ENCODE measurements around the gene CAMK1G.

CAMK1G gene

DNA sequence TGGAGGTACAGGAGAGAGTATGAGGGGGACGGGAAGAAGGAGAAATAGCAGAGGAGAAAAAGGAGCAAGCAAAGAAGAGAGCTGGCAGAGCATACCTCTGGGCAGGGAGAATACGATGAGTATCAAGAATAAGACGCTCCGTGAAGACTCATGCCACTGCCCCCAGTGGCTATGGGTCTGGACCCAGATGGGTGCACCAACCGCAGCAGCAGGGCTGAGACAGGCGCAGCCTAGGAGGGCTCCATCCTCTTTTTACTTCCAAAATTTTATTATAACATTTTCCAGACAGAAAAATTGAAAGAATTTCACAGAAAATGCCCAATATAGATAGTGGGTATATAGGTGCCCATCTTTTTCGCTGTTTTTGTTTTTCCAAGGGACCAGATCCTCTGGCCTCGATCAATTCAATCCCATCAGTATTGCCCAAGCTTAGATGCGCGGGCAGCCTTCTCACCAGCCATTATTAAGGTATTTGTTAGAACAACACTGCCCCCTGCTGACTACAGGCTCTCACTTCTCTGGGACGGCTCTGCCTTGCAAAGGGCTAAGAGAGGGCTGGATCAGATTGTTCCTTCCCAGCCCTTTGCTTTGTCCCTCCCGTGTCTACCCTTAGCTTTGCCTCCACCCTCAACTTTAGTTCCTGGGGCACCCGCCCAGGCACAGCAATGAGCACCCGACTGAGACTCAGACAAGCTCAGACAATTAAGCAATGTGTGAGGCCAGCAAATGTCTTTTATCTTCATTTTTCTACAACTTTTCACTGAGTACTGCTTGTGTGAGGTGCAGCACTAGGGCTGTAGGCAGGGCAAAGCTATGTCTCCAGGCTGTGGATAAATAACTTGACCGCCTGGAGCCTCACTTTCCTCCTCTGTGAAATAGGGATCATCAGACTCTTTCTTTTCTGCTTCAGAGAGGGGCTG is 17.5 kb upstream of the CAMK1G start:
- DNase-seq = peak; percentile 89 to 93 (median 91)

DNA sequence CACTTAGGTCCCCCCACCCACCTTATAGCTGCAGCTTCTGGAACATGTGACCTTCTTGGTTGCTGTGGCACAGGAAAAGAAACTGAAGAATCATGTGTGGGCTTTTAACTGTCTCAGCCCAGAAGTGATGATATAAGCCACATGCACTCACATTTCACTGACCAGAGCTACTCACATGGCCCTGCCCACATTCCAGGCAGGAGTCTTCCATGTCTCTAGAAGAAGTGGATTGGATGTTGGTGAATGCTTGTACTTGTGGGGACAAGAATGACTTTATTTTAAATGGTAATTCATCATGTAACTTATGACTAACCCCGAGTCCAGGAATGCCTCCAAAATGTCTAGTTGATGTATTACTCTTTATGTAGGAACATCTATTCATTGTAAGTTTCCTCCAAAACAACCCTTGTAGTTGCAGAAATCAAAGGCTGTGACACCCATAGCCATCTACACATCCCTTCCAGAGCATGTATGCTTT is 15.8 kb upstream of the CAMK1G start:
- peak; percentile 28 to 55 (median 42) for DNase-seq

DNA sequence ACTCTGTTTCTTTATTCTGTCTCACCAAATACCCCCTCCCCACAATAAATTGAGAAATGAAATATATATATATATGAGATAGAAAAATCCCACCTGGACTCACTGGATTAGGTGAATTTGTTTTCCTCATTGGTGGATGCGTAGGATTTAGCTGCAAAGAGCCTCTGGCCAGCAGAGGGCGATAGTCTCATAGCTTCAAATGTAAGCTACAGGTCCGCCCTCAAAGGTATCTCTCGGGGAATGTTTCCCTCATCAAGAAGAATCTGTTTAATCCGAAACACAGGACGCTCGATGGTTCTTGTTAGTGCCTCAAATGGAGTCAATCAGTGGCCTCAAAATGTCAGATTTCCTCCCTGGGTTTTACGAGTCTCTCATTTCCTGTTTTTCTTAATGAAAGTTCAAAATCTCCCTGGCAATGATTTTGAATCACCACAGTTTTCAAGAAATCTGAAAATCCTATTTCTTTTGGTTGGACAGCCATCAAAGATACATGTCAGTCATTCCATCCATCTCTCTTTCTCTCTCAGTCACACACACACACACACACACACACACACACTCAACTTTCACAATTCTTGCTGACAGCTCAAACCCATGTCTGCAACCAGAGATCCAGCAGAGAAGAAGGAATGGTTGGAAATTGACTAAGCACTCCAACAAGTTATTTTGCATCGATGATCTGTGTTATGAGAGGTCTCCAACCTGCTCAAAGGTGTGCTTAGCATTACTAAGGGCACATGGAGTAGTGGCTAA is 13.9 kb upstream of the CAMK1G start:
- peak; percentile 59 to 81 (median 73) for DNase-seq

DNA sequence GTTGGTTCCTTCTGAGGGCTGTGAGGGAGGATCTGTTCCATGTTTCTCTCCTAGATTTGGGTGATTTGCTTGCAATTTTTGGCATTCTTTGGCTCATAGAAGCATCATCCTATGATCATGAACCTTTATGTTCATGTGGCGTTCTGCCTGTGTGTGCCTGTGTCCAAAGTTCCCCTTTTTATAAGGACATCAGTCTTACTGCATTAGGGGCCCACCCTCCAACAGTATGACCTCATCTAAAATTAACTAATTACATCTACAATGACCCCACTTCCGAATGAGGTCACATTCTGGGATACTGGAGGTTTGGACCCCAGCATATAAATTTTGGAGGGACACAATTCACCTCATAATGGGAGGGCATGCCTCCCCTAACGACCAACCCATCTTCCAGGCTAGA is 12.8 kb upstream of the CAMK1G start:
- DNase-seq = peak in 2 of 3 donors; percentile 29 to 52

DNA sequence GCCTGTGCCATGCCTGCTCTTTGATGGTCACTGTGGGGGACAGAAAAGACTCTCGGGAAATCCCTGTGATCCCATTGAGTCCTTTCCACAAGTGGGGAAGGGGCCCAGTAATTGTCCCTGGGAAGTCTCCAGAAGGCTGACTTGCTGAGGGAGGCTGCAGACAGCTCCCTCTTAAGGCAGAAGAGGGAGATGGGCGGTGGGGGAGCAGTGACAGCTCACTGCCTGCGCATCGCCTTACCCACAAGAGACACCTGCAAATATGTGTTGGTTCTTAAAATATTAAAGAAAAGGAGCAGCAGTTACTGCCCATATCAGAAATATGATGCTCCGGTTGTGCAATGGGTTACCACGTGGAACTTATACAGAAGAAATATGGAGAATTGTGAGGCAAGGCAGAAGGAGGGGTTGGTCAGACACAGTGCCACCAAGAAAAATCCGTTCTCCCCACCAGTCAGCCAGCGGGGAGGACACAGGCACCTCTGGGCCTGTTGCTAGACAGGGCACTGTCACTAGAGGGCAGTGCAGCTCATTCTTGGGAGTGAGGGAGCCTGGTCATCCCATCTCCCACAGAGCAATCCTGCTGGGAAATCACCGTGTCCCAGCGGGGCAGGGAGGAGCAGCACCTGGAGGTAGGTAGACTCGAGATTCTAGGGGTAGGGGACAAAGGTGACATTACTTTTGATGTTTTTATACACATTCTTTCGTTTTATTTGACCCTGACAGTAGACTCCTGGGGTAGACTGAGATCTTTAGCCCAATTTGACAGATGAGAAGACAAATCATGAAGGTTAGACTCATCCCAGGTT is 6.9 kb upstream of the CAMK1G start:
- peak; percentile 79 to 89 (median 86) for DNase-seq

DNA sequence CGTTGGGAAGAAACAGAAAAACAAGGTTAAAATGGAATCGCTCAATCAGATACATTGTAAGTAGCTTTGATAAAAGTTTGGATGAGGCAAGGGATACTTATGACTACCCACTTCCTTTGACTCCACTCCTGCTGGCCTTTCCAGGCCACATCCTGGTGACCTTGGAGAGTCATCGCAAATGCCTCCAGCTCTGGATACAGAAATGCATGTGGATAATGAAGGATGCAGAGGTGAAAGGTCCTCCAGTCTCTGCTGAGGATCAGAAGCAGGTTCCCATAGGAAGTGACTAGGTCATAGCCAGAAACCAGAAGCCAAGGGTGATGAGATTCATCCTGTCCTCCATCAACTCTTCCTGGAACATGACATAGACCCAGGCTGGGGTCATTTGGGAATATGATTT is 6.2 kb upstream of the CAMK1G start:
- no peak for DNase-seq

DNA sequence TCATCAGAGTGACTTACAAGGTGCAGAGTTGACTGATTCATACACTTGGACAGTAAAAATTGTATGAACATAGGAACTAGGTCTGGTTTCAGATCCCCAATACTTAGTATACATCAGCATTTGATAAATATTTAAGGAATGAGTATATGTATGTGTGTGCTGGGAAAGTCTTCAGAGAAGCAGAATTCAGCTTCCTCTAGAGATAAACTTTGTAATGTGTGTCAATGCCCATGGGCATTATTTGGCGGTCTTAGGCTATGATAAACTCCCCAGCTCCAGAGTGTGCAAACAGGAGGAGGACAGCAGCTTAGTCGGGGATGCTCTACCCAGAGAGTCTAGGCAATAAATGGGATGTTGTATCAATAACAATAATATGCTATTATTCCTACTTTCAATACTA is 2.9 kb upstream of the CAMK1G start:
- DNase-seq = no peak

DNA sequence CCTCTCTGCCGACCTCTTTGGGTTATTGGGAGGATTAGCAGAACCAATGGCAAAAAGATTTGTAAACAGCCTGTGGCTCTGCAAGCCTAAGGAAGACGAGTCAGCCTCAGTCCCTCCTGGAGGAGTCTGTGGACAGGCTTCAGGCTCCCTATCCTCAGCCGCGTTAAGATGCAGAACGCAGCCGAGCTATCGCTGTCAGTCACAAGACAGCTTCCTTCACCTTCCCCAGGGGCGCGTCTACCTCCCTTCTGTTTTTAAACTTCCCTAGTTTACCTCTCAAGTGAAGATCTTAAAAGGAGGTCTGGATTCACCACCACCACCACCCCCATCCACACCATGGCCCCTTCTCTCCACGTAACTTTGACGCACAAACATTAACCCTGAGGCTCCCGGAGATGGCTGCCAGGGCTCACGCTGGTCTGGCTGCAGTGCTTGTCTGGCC is 738 bp downstream of the CAMK1G start:
- no peak for DNase-seq

DNA sequence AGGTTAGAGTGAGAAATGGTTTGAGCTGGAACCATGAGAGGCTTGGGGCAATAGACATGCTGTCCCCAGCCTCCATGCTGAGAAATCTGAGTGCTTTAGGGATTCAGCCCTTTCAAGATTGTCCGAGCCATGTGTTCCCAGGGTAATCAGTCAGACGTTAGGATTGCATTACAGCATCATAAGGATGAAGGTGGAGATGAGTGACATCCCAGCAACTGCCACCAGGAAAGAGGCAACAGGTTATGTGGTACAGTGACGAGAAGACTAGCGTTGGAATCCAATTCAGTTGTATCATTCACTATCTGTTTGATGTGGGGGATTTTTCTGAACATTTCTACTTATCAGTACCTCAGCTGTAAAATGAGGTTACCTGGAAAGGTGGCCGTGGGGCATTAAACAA is 1.7 kb downstream of the CAMK1G start:
- no peak for DNase-seq

DNA sequence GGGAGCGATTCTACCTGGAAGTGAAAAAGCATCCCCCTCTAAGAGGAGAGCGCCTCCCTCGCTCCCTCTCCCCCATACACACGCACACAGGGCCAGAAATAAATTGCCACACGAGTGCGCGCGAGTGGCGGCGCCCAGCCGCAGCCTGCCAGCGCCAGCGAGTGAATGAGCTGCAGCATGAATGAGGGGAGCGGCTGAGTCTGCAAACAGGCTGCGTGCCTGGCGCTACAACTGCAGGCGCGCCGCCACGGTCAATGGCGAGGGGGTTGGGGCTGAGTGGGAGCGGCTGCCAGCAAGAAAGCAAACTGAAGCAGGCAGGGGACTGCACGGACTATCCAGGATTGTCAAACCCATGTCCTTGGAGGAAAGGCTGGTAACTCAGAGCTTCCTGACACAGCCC is 2.2 kb downstream of the CAMK1G start:
- DNase-seq = peak in 1 of 3 donors; percentile 22

DNA sequence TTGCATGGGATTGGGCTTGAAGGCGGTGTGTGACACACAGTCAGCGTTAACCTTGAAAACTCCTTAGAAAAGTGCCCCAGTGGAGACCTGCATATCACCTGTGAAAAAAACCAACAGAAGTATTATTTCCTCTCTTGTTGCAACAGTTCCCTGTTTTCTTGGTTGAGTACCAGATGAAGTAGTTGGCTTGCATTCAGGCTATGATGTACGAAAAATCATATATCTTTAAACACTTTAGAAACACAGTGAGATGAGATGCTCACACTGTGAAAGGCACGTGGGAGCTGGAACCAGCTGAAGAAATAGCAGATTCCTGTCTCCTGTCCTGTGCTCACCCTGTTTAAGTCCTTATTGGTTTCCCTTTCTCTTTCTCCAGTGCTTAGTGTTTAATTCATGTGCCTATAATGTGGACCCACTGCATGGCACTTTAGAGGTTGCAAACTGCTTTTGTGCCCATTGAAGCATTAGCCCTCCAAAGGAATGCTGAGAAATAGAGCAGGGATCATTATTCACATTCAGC is 2.8 kb downstream of the CAMK1G start:
- DNase-seq = peak in 1 of 3 donors; percentile 34

DNA sequence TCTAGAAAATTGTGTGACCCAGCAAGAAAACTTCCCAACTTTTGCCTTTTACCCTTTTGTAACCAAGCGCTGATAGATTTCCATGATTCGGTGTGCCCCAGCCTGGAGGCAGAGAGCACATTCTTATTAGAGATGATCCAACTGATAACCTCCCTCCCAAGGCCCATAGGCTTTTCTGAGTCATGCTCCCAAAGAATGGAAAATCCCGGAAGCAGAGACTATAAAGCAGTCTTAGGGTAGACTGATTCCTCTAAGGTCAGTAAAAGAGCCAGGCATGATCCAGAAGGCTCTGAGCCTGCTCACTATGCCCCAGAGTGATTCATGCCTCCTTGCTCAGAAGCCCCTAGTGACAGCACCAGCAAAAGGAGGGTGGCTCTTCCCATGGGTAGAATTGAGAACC is 4.3 kb downstream of the CAMK1G start:
- no peak for DNase-seq

DNA sequence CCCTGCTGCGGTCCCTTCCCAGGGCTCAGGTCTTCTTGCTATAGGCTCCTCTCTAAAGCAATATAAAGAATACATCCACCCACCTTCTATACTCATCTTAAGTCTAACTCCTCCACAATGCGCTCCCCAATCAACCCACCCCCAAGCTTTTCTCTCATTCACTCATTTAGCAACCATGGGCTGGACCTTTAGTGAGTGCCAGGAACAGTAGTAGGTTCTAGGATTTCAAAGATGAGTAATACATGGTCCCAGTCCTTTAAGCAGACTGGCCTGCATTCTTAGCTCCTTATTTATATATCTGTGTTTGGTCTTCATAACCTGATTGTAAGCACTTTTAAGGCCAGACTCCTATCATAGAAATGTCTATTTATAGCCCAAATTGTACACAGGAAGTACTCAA is 5.9 kb downstream of the CAMK1G start:
- no peak for DNase-seq

DNA sequence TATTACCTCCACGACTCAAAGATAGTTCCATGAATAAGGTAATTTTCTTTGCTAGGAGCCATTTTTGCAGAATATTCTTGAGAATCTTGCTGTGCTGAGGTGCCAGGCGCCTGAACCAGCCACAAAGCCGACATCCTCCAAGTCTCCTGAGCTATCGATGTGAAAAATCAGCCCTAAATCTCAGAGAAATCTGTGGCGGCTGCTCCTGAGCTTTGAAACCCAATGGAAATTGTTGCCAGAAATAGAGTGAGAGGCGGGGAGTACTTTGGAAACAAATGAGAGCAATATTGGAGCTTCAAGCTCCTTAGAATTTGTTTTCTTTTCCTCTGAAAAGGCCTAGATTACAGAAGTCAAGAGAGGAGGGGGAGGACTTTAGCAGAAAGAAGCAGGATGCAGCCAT is 6.3 kb downstream of the CAMK1G start:
- no peak for DNase-seq

DNA sequence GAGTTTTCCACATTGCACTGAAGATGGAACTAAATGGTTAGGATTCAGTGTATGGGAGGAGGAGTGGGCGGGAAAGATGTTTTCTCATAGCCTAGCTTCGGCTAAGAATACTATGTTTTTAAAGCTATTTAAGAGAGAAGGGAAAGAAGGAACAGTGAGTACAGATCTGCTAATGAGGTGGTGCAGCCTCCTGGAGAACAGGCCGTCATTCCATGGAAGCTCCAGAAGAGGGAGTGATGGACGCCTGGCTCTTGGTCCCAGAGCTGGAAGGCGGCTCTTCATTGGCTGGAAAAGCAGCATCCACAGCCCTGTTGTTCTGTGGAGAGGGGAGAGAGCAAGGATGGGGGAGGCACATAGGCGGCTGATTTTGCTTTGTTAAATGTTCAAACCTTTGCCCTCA is 6.9 kb downstream of the CAMK1G start:
- peak; percentile 35 to 52 (median 43) for DNase-seq

DNA sequence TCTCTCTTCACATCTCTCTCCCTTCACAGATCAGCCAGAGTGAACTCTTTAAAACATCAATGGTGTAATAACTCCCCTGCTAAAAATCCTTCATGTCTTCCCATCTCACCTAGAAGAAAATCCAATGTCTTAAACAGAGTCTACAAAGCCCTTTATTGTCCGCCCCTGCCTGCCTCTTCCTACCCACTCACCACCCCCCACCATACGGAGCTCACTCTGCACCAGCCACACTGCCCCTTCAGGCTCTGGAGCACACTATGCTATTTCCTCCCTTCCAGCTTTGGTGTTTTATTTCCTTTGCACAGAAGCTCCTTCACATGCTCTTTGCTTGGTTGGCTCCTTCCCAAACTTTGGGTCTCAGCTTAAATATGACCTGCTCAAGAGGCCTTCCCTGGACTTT is 10.2 kb downstream of the CAMK1G start:
- no peak for DNase-seq

DNA sequence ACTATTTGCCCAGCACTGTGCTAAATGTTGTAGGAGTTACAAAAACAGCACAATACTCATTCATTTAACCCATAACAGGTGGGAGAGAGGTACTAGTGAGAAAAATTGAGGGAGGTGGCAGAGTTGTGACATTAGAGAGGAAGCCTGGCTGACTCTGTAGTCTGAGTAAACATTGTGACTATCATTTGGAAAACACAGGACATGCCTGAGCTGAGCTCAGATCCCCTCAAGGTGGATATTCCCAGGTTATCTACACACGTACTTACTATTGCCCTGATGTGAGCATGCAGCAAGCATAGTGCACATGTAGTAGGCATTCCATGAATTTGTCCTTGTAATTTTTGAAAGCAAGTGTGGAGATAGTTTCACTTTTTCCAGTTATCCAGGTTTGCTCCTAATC is 10.9 kb downstream of the CAMK1G start:
- no peak for DNase-seq

DNA sequence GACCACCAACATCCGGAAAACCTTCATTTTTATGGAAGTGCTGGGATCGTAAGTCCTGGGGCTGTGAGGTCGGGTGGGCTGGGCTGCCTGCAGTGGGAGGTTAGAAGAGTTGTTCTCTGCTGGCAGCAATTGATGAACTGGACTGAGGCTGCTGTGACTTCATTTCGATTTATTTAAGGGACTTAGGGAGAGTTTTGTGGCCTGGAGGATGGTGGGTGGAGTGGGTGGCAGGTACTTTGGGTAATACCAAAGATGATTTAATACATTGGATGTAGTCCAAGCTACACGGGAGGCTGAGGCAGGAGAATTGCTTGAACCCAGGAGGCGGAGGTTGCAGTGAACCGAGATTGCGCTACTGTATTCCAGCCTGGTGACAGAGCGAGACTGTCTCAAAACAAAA is 11.5 kb downstream of the CAMK1G start:
- DNase-seq = peak; percentile 42 to 65 (median 51)

DNA sequence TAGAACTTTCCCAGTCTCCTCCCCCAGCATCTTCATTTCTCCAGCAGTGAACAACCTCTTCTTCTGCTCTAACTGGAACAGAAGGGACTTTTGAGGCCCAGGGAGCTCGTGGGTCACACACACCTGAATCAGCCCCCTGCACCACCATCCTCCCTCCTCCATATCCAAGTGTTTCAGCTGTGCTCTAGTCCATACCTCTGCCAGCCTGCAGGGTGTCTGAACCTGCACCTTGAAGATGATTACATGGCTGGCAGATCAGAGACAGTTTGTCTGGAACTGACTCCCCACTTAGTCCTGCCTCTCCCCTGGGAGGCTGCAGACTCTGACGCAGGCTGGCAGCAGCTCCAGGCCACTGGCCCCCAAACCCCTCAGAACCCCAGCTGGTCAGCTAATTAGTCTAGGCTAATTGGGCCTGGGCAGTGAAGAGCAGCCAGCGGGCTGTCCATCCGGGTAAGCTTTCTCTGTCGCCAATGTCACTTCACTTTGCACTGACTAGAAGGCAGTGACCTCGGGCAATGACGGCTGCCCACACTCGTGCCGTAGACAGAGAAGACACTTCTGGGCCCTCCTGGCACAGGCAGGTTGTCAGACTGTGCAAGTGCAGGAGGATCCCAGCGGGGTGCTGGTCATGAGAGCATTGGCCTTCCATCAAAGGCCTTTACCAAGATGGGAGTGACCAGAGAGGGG is 12.2 kb downstream of the CAMK1G start:
- no peak for DNase-seq

DNA sequence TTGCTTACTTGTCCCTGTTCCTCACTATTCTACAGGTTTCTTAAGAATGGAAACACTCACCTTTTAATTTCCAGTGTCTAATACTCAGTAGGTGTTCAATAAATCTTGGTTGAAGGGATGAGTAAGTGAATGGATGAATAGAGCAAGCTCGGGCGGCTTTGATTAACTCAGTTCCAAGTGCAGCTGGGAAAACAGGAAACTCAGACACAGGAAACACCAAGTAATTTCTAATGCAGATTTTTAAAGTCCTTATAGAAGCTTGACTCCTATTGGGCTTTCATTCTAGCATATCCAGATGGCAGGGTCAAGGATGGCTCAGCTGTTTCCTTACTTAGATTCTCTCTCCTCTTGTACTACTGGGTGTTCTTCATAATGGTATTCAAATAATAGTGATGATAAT is 14.0 kb downstream of the CAMK1G start:
- DNase-seq = no peak

DNA sequence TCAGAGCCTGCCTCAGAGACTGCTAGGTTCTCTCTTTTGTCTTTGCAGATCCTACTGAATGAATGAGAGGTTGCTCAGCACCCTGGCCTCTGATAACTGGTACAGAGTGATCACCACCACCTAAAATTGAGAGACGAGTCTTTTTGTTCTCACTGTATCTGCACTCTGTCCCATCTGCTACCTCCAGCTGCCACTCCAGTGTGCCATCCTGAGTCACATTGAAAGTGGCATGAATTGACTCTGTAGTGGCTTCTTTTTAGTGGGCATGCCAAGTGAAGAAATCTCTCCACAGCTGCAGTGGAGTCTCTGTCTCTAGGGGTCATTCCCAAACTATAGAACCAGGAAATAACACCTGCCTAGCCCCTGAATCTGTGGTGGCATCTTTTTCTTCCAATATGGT is 14.7 kb downstream of the CAMK1G start:
- DNase-seq = no peak

DNA sequence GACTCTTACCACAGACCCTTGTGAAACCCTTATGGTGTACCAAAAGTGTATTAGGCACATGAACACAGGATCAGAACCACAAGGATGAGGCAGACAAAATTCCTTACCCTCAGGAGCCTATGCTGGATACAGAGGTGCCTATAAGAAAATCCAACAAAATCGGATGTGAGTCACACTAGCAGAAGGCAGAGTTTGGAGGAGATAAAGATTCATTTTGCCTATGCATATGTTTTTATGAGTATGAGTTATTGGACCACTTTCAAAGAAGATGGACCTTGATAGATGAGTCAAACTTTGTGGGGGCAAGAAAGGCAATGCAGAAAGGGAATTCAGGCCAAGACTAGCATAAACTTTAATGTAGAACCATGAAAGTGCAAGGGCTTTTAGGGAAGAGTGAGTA is 17.0 kb downstream of the CAMK1G start:
- DNase-seq = no peak
